Measurements from ENCODE around the gene PAXIP1. TPM values are rescaled to one million over a fixed set of nuclear protein-coding genes. Genes with fewer than 3 reads are reported as not detected.

PAXIP1 gene
- total and polyA plus RNA-seq, 2 experiments from 2014 or later, result 12.5 to 36.9 TPM

GRCh38 chr7:154905615-154906014 is 97.3 kb downstream of the PAXIP1 start:
- no peak overlapping the region for H3K27ac Mint-ChIP-seq
- no peak overlapping the region for H3K27ac ChIP-seq (ENCODE audit: low read depth)
- no peak overlapping the region for H3K4me2 ChIP-seq
- no peaks in the 10 kb centered on the region; the same call in 1 of the 2 replicates for H3K36me3 ChIP-seq (ENCODE audit: insufficient read depth)
- no peaks in the 10 kb centered on the region for H3K4me1 Mint-ChIP-seq
- no peaks in the 10 kb centered on the region for H3K79me2 ChIP-seq (replicated peaks; ENCODE audit: insufficient read depth)
- H3K36me3 Mint-ChIP-seq (ENCODE audit: low read depth), result peaks cover 9% of the 10 kb centered on the region
- H3K4me1 ChIP-seq (ENCODE audit: insufficient read depth), result no peaks in the 10 kb centered on the region
- no peak overlapping the region for H3K4me3 ChIP-seq
- H3K27me3 Mint-ChIP-seq (ENCODE audit: insufficient read depth, low read depth, poor library complexity), result peaks cover 7% of the 10 kb centered on the region
- no peaks in the 10 kb centered on the region for H3K9me2 ChIP-seq (ENCODE audit: insufficient read depth)
- DNase-seq (ENCODE audit: low spot score) (no peak), ATAC-seq (no peak)
- H4K20me1 ChIP-seq (replicated peaks; ENCODE audit: insufficient read depth), result no peaks in the 10 kb centered on the region
- H3K27me3 ChIP-seq (ENCODE audit: insufficient read depth), result no peaks in the 10 kb centered on the region
- no peak overlapping the region for H2AFZ ChIP-seq
- no peak overlapping the region for H3K4me3 Mint-ChIP-seq
- no peak for TF ChIP-seq ETS1 (IDR thresholded peaks at IDR 0.05)
- peaks cover 55% of the 10 kb centered on the region for H3K9me3 Mint-ChIP-seq
- H3F3A ChIP-seq (replicated peaks; ENCODE audit: low read depth), result no peaks in the 10 kb centered on the region

DNA sequence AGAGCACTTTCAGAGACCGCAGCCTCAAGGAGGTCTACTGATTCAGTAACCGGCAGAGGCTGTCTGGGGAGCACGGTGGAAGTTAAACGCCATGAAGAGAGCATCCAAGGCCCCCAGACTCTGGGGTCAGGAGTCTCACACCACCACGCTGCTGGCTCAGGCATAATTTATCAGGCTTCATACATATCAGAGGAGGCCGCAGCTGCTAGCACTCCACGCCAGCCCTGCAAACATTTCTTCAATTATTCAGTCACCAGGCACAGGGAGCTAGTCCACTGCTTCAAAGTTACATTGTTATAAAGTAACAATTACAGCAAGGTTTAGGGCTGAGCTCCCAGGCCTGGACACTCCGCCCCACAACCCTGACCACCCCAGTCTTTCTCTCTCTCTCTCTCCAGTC is 97.8 kb downstream of the PAXIP1 start:
- ATAC-seq (no peak), DNase-seq (ENCODE audit: low spot score) (no peak)
- H3K4me3 ChIP-seq, result no peak overlapping the region
- Mint-ChIP-seq H3K27ac (no peak overlapping the region), H3K4me1 (no peaks in the 10 kb centered on the region), H3K4me3 (no peak overlapping the region), H3K27me3 (ENCODE audit: insufficient read depth, low read depth, poor library complexity) (peaks cover 5% of the 10 kb centered on the region), H3K36me3 (ENCODE audit: low read depth) (peaks cover 9% of the 10 kb centered on the region), H3K9me3 (peaks cover 50% of the 10 kb centered on the region)
- TF ChIP-seq EZH2 (IDR thresholded peaks at IDR 0.05; ENCODE audit: low read depth, unreplicated experiment) (no peak), ZNF114 (CRISPR knock-in tag; IDR thresholded peaks at IDR 0.05) (no peak), JUNB (IDR thresholded peaks at IDR 0.05; ENCODE audit: unreplicated experiment) (no peak), CTCF (conservative IDR thresholded peaks at IDR 0.05; ENCODE audit: low read depth in 2 of 2) (no peak), ZNF331 (CRISPR knock-in tag; IDR thresholded peaks at IDR 0.05; ENCODE audit: low read depth) (no peak), EZH2phosphoT487 (IDR thresholded peaks at IDR 0.05; ENCODE audit: unreplicated experiment) (no peak), NANOG (IDR thresholded peaks at IDR 0.05; ENCODE audit: borderline replicate concordance) (no peak), ETS1 (IDR thresholded peaks at IDR 0.05) (no peak)
- TF ChIP-seq, protein P1, sequence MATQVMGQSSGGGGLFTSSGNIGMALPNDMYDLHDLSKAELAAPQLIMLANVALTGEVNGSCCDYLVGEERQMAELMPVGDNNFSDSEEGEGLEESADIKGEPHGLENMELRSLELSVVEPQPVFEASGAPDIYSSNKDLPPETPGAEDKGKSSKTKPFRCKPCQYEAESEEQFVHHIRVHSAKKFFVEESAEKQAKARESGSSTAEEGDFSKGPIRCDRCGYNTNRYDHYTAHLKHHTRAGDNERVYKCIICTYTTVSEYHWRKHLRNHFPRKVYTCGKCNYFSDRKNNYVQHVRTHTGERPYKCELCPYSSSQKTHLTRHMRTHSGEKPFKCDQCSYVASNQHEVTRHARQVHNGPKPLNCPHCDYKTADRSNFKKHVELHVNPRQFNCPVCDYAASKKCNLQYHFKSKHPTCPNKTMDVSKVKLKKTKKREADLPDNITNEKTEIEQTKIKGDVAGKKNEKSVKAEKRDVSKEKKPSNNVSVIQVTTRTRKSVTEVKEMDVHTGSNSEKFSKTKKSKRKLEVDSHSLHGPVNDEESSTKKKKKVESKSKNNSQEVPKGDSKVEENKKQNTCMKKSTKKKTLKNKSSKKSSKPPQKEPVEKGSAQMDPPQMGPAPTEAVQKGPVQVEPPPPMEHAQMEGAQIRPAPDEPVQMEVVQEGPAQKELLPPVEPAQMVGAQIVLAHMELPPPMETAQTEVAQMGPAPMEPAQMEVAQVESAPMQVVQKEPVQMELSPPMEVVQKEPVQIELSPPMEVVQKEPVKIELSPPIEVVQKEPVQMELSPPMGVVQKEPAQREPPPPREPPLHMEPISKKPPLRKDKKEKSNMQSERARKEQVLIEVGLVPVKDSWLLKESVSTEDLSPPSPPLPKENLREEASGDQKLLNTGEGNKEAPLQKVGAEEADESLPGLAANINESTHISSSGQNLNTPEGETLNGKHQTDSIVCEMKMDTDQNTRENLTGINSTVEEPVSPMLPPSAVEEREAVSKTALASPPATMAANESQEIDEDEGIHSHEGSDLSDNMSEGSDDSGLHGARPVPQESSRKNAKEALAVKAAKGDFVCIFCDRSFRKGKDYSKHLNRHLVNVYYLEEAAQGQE (IDR thresholded peaks at IDR 0.05; ENCODE audit: unreplicated experiment), result no peak
- H4K20me1 ChIP-seq (replicated peaks; ENCODE audit: insufficient read depth), result no peaks in the 10 kb centered on the region
- H2AFZ ChIP-seq, result no peak overlapping the region
- H3F3A ChIP-seq (replicated peaks; ENCODE audit: low read depth), result no peaks in the 10 kb centered on the region
- no peaks in the 10 kb centered on the region for H3K79me2 ChIP-seq (replicated peaks; ENCODE audit: insufficient read depth)
- H3K4me2 ChIP-seq, result no peak overlapping the region
- no peak overlapping the region for H3K27ac ChIP-seq (ENCODE audit: low read depth)
- H3K36me3 ChIP-seq (ENCODE audit: insufficient read depth), result no peaks in the 10 kb centered on the region; the same call in 1 of the 2 replicates
- no peaks in the 10 kb centered on the region for H3K9me2 ChIP-seq (ENCODE audit: insufficient read depth)
- no peaks in the 10 kb centered on the region for H3K4me1 ChIP-seq (ENCODE audit: insufficient read depth)
- no peaks in the 10 kb centered on the region for H3K27me3 ChIP-seq (ENCODE audit: insufficient read depth)

Measured in GM23338 (cell line).